Gastroesophageal sphincter (tissue), 4 donors: ENCODE measurements around the gene ST3GAL6. TPM values are rescaled to one million over a fixed set of nuclear protein-coding genes. Genes with fewer than 3 reads are reported as not detected.

ENCODE experiments used
- ATAC-seq: fragments of 150-250 bp; one replicate; pipeline ENCODE4 v1.9.1; 2016; ENCODE audit warnings: mild to moderate bottlenecking, moderate library complexity
- H3K27ac ChIP-seq, 4 donors: fragments of 200-600 bp; sonication (generic) in 3 of 4; 1 replicate in 3 of 4; 2 replicates in 1 of 4; pipeline ENCODE4 v1.5.1; 2016 to 2019
- H3K27me3 ChIP-seq: fragments of 200-600 bp; sonication (generic); one replicate; pipeline ENCODE4 v1.5.1; 2019
- H3K36me3 ChIP-seq, 2 donors: fragments of 200-600 bp; sonication (generic); one replicate each; pipeline ENCODE4 v1.5.1; 2019; ENCODE audit warnings: control low read depth in 1 of 2
- H3K4me1 ChIP-seq, 3 donors: fragments of 200-600 bp; sonication (generic); 1 replicate in 2 of 3; 2 replicates in 1 of 3; pipeline ENCODE4 v1.5.1; 2016 to 2019; ENCODE audit warnings: control low read depth in 2 of 3
- H3K4me3 ChIP-seq, 2 donors: fragments of 200-600 bp; sonication (generic); one replicate each; pipeline ENCODE4 v1.5.1; 2019; ENCODE audit warnings: mild to moderate bottlenecking in 1 of 2, moderate library complexity in 1 of 2
- H3K9me3 ChIP-seq, 3 donors: fragments of 200-600 bp; sonication (generic); one replicate each; pipeline ENCODE4 v1.5.1; 2017 to 2019; ENCODE audit warnings: control low read depth in 2 of 3
- EP300 ChIP-seq: sonication (generic); formaldehyde crosslinking; IDR thresholded peaks from one replicate; pipeline ENCODE4 v1.6.1; 2017; ENCODE audit warnings: antibody characterized with exemption, mild to moderate bottlenecking
- POLR2A ChIP-seq, 2 donors: fragments of 450-650 bp; IDR thresholded peaks; one replicate each; pipeline ENCODE4 v1.6.1; 2017; ENCODE audit warnings: antibody characterized with exemption in 2 of 2, mild to moderate bottlenecking in 2 of 2, moderate library complexity in 1 of 2
- POLR2AphosphoS5 ChIP-seq: sonication (generic); formaldehyde crosslinking; IDR thresholded peaks from one replicate; pipeline ENCODE4 v1.6.1; 2017; ENCODE audit warnings: antibody characterized with exemption
- WGBS, 2 donors: methylation state at CpG; one replicate each; pipeline ENCODE4 v1.1.5; 2018; ENCODE audit warnings: low coverage in 1 of 2; 5-methylcytosine and 5-hydroxymethylcytosine counted together
- total RNA-seq, 4 donors: library from RNA; depleted of rRNA; stranded (reverse); fragments of >200 nt; gene quantifications; one replicate each; pipeline ENCODE4 v1.1.0, GENCODE V29; 2016
- TF ChIP-seq, protein P1 (sequence below), 4 experiments: fragments of 200-600 bp in 2 of 4; fragments of 450-650 bp in 2 of 4; sonication (generic) in 1 of 4; IDR thresholded peaks; one replicate each; pipeline ENCODE4 v1.5.1; 2017 to 2019; ENCODE audit warnings: antibody characterized with exemption in 4 of 4, mild to moderate bottlenecking in 2 of 4, moderate library complexity in 2 of 4

ST3GAL6 gene
- 10 to 100 TPM in 1 of 4 donors, 1 to 10 TPM in 3; 4.4 to 21.2 (median 7.4) TPM for total RNA-seq

- no peaks in the 10 kb centered on the region for H3K27me3 ChIP-seq
- H3K4me3 ChIP-seq = no peak within 1 kb of the TSS
- H3K9me3 ChIP-seq = no peaks in the 10 kb centered on the region
- H3K36me3 ChIP-seq = no peaks in the 10 kb centered on the region
- H3K27ac ChIP-seq = peak within 1 kb of the TSS in 1 of 4 donors; percentile 48
- no peak for TF ChIP-seq POLR2AphosphoS5
- no peak for TF ChIP-seq EP300
- TF ChIP-seq, protein P1, sequence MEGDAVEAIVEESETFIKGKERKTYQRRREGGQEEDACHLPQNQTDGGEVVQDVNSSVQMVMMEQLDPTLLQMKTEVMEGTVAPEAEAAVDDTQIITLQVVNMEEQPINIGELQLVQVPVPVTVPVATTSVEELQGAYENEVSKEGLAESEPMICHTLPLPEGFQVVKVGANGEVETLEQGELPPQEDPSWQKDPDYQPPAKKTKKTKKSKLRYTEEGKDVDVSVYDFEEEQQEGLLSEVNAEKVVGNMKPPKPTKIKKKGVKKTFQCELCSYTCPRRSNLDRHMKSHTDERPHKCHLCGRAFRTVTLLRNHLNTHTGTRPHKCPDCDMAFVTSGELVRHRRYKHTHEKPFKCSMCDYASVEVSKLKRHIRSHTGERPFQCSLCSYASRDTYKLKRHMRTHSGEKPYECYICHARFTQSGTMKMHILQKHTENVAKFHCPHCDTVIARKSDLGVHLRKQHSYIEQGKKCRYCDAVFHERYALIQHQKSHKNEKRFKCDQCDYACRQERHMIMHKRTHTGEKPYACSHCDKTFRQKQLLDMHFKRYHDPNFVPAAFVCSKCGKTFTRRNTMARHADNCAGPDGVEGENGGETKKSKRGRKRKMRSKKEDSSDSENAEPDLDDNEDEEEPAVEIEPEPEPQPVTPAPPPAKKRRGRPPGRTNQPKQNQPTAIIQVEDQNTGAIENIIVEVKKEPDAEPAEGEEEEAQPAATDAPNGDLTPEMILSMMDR (IDR thresholded peaks at IDR 0.05) = no peak
- no peak for TF ChIP-seq POLR2A (IDR thresholded peaks at IDR 0.05)
- peak; percentile 70 for ATAC-seq
- H3K4me1 ChIP-seq = peaks cover 0 to 51% (median 10%) of the 10 kb centered on the region in 3 donors
- 44 to 67% methylated on average over 1 of the region's 1 CpG for WGBS, 2 donors
Measured at GRCh38 chr3:98763076-98763475, at the start of gene ST3GAL6. Gene ST3GAL6, plus strand, starts transcription at chr3:98763340. Its CDS starts 5,101 bp downstream, at chr3:98768441.

DNA sequence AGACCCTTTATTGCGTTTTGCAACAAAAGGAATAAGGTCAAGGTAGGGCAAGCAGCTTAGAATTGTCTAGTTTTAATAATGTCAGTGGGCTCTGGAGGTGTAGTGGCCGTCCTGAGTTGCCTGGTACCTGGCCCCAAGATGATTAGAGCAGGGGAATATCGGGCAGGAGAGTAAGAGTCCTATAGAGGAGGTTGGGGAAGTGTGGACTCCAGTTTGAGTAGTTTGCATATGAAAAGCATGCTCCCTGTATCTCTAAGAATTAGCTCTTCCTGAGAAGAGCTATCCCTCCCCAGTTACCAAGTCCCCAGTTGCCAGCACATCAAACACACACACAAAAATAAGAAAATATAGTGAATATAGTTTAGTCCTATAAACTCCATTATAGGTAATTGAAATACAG, 49.2 kb upstream of the ST3GAL6 start:
- H3K4me3 ChIP-seq = no peak overlapping the region
- H3K9me3 ChIP-seq = no peaks in the 10 kb centered on the region
- no peaks in the 10 kb centered on the region for H3K27me3 ChIP-seq
- H3K36me3 ChIP-seq = no peaks in the 10 kb centered on the region
- WGBS, 2 donors = 76 to 86% methylated on average over 3 of the region's 3 CpGs
- TF ChIP-seq, protein P1 (IDR thresholded peaks at IDR 0.05) = no peak
- no peak for TF ChIP-seq POLR2A (IDR thresholded peaks at IDR 0.05)
- no peak for TF ChIP-seq POLR2AphosphoS5
- TF ChIP-seq EP300 = no peak
- no peak overlapping the region for H3K27ac ChIP-seq
- peaks cover 0 to 18% (median 3%) of the 10 kb centered on the region in 3 donors for H3K4me1 ChIP-seq
- ATAC-seq = no peak

GRCh38 chr3:98717584-98717983, 45.6 kb upstream of the ST3GAL6 start:
- Histone ChIP-seq H3K27ac (no peak overlapping the region), H3K9me3 (no peaks in the 10 kb centered on the region), H3K4me1 (no peaks in the 10 kb centered on the region), H3K4me3 (no peak overlapping the region), H3K36me3 (no peaks in the 10 kb centered on the region), H3K27me3 (no peaks in the 10 kb centered on the region)
- 39 to 79% methylated on average over 2 of the region's 2 CpGs for WGBS, 2 donors
- no peak for ATAC-seq
- TF ChIP-seq, protein P1 (IDR thresholded peaks at IDR 0.05) = no peak
- TF ChIP-seq POLR2AphosphoS5 (no peak), POLR2A (IDR thresholded peaks at IDR 0.05) (no peak), EP300 (no peak)

DNA sequence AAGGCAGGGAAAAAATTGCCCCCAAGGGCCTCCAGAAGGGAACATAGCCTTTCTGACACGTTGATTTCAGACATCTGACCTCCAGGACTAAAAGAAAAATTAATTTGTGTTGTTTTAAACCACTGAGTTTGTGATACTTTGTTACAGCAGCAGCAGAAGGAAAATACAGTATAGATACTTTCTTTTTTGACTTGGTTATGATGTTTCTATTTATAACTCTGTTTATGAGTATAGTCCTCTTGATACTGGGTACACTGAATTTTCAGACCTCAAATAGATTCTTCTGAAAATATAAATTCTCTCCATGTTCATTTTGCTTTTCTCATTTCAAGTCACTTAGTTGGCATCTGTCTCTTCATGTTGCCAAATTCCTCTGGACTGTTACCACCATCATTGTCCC, 44.4 kb upstream of the ST3GAL6 start:
- TF ChIP-seq POLR2A (IDR thresholded peaks at IDR 0.05) = no peak
- TF ChIP-seq, protein P1 (IDR thresholded peaks at IDR 0.05) = no peak
- no peak for TF ChIP-seq EP300
- no peak for TF ChIP-seq POLR2AphosphoS5
- Histone ChIP-seq H3K27me3 (no peaks in the 10 kb centered on the region), H3K9me3 (no peaks in the 10 kb centered on the region), H3K4me3 (no peak overlapping the region), H3K36me3 (no peaks in the 10 kb centered on the region), H3K27ac (no peak overlapping the region), H3K4me1 (no peaks in the 10 kb centered on the region)
- ATAC-seq = no peak
- 42 to 54% methylated on average over 1 of the region's 1 CpG for WGBS, 2 donors

DNA sequence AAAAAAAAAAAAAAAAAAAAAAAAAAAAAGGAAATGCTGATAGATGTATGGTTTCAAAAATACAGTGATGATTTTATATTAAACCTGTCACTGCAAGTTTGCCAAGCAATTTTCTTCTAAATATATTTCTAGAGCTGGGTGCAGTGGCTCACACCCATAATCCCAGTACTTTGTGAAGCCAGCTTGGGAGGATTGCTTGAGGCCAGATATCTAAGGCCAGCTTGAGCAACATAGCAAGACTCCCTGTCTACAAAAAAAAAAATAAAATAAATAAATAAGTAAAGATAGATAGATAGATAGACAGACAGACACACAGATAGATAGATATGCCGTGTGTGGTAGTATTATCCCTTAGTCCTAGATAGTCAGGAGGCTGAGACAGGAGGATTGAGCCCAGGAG, 41.4 kb upstream of the ST3GAL6 start:
- TF ChIP-seq POLR2A (IDR thresholded peaks at IDR 0.05) = no peak
- TF ChIP-seq, protein P1 (IDR thresholded peaks at IDR 0.05) = no peak
- no peak for TF ChIP-seq EP300
- TF ChIP-seq POLR2AphosphoS5 = no peak
- Histone ChIP-seq H3K4me1 (no peaks in the 10 kb centered on the region), H3K27ac (no peak overlapping the region), H3K27me3 (no peaks in the 10 kb centered on the region), H3K4me3 (no peak overlapping the region), H3K36me3 (no peaks in the 10 kb centered on the region), H3K9me3 (no peaks in the 10 kb centered on the region)
- no peak for ATAC-seq
- 90 to 100% methylated on average over 1 of the region's 1 CpG for WGBS, 2 donors
